ENCODE data around the gene AGA.

The AGA gene

GRCh38 chr4:177446586-177446985 is 4.3 kb upstream of the AGA start:
- no peak for DNase-seq

- DNase-seq: no peak
These were observed 2.9 kb upstream of the AGA start for GRCh38 chr4:177444911-177445736.

- DNase-seq: peak; percentile 48
These were observed 1.0 kb downstream of the AGA start for GRCh38 chr4:177441061-177441802.

- no peak for DNase-seq
These were observed 5.8 kb downstream of the AGA start for GRCh38 chr4:177436456-177436855.

GRCh38 chr4:177434667-177435066 is 7.6 kb downstream of the AGA start:
- no peak for DNase-seq

GRCh38 chr4:177427192-177427591 is 15.0 kb downstream of the AGA start:
- no peak for DNase-seq

- no peak for DNase-seq
These were observed 22.8 kb downstream of the AGA start for GRCh38 chr4:177419434-177419833.

- DNase-seq: no peak
These were observed 28.6 kb downstream of the AGA start for GRCh38 chr4:177413656-177414055.

- no peak for DNase-seq
These were observed 29.2 kb downstream of the AGA start for GRCh38 chr4:177413076-177413475.

- no peak for DNase-seq
These were observed 30.2 kb downstream of the AGA start for GRCh38 chr4:177411996-177412395.

GRCh38 chr4:177410566-177410965 is 31.7 kb downstream of the AGA start:
- no peak for DNase-seq

GRCh38 chr4:177408023-177408422 is 34.2 kb downstream of the AGA start:
- no peak for DNase-seq

GRCh38 chr4:177405508-177405907 is 36.7 kb downstream of the AGA start:
- DNase-seq: no peak

GRCh38 chr4:177404986-177405385 is 37.3 kb downstream of the AGA start:
- DNase-seq: no peak

- DNase-seq: no peak
These were observed 37.9 kb downstream of the AGA start for GRCh38 chr4:177404342-177404741.

- no peak for DNase-seq
These were observed 38.5 kb downstream of the AGA start for GRCh38 chr4:177403746-177404145.

- no peak for DNase-seq
These were observed 40.5 kb downstream of the AGA start for GRCh38 chr4:177401658-177402273.

- no peak for DNase-seq
These were observed 42.2 kb downstream of the AGA start for GRCh38 chr4:177400030-177400429.

GRCh38 chr4:177396352-177396751 is 45.9 kb downstream of the AGA start:
- DNase-seq: no peak

- no peak for DNase-seq
These were observed 49.0 kb downstream of the AGA start for GRCh38 chr4:177393236-177393635.

GRCh38 chr4:177391953-177392352 is 50.3 kb downstream of the AGA start:
- DNase-seq: no peak

- DNase-seq: no peak
These were observed 51.0 kb downstream of the AGA start for GRCh38 chr4:177391287-177391686.

- DNase-seq: peak; percentile 80
These were observed 55.9 kb downstream of the AGA start for GRCh38 chr4:177386278-177386815.

Data from retina (tissue), 1 donor.